GM12878 (cell line): ENCODE measurements around the gene SHROOM3. TPM values are rescaled to one million over a fixed set of nuclear protein-coding genes. Genes with fewer than 3 reads are reported as not detected.

Experiments used
- ATAC-seq: fragments of 200-7000 bp; cut with Tn5 transposase; 3 replicates; pipeline ENCODE4 v1.9.1; 2020; ENCODE audit warnings: mild to moderate bottlenecking, moderate library complexity
- BruUV-seq: library from RNA; stranded (reverse); fragments of 400-500 nt; replicated peaks from 2 replicates; lab custom pipeline; 2021; lab: Mats Ljungman, UMichigan
- CTCF ChIA-PET: fragments of 300-600 bp; sonication (Branson Sonifier 250); formaldehyde crosslinking; extraction: SDS; loops from one replicate; lab custom pipeline; 2021; ENCODE audit warnings: inconsistent platforms; lab: Yijun Ruan, JAX
- POLR2A ChIA-PET: fragments of 350-600 bp; formaldehyde crosslinking; extraction: SDS; loops from one replicate; lab custom pipeline; 2021; ENCODE audit warnings: inconsistent platforms; lab: Charles Lee
- RAD21 ChIA-PET: fragments of 300-600 bp; sonication (Branson Sonifier 250); formaldehyde crosslinking; loops from one replicate; lab custom pipeline; 2023; ENCODE audit warnings: antibody characterized with exemption; ENCODE audit not compliant: unreplicated experiment; lab: Charles Lee
- SMC1A ChIA-PET: fragments of 300-600 bp; sonication (Branson Sonifier 250); formaldehyde crosslinking; loops from one replicate; lab custom pipeline; 2023; ENCODE audit not compliant: unreplicated experiment, uncharacterized antibody; lab: Charles Lee
- DNase-seq: peaks from one replicate; pipeline ENCODE4 v3.0.0-alpha.2; 2011; ENCODE audit warnings: low read depth, low spot score
- FAIRE-seq: peaks from 3 replicates; lab custom pipeline; 2011; peaks lifted over from hg19 to GRCh38; lab: Jason Lieb, UNC
- H2AFZ ChIP-seq: 2 replicates; pipeline ENCODE4 v1.6.0; 2011; ENCODE audit warnings: low read depth, low read length, control low read depth; ENCODE audit not compliant: control insufficient read depth
- H3K27ac ChIP-seq: 2 replicates; pipeline ENCODE4 v1.5.1; 2011; ENCODE audit warnings: control low read depth; ENCODE audit not compliant: control insufficient read depth, insufficient read depth
- H3K27me3 ChIP-seq, 2 experiments: replicated peaks in 1 of 2; 2 replicates each; pipeline versions ENCODE4 v1.6.0 to v1.6.1; 2011; ENCODE audit warnings: low read length in 1 of 2; ENCODE audit not compliant: control insufficient read depth in 2 of 2, insufficient read depth in 2 of 2
- H3K36me3 ChIP-seq, 2 experiments: 2 replicates each; pipeline ENCODE4 v1.5.1; 2011; ENCODE audit warnings: low read length in 1 of 2; ENCODE audit not compliant: control insufficient read depth in 2 of 2, insufficient read depth in 2 of 2
- H3K4me1 ChIP-seq: 2 replicates; pipeline ENCODE4 v1.6.1; 2011; ENCODE audit warnings: mild to moderate bottlenecking, low read length, moderate library complexity, mixed read lengths; ENCODE audit not compliant: control insufficient read depth, insufficient read depth
- H3K4me2 ChIP-seq: 2 replicates; pipeline ENCODE4 v1.6.0; 2011; ENCODE audit warnings: control low read depth; ENCODE audit not compliant: control insufficient read depth, insufficient read depth
- H3K4me3 ChIP-seq: fragments of 200-600 bp; sonication (generic); 2 replicates; pipeline ENCODE4 v1.5.1; 2016
- H3K79me2 ChIP-seq: 2 replicates; pipeline ENCODE4 v1.6.0; 2011; ENCODE audit warnings: low read length; ENCODE audit not compliant: control insufficient read depth, insufficient read depth
- H3K9ac ChIP-seq: 2 replicates; pipeline ENCODE4 v1.8.0; 2011; ENCODE audit warnings: low read length, control low read depth, mixed read lengths; ENCODE audit not compliant: control insufficient read depth, insufficient read depth
- H3K9me3 ChIP-seq: replicated peaks from 3 replicates; pipeline ENCODE4 v1.5.1; 2011; ENCODE audit warnings: mild to moderate bottlenecking, low read length; ENCODE audit not compliant: control insufficient read depth, insufficient read depth
- H4K20me1 ChIP-seq: 2 replicates; pipeline ENCODE4 v1.6.0; 2011; ENCODE audit not compliant: control insufficient read depth, insufficient read depth
- ATF7 ChIP-seq: fragments of 450-650 bp; IDR thresholded peaks from 2 replicates; pipeline ENCODE4 v1.6.1; 2016; ENCODE audit warnings: low read depth, mild to moderate bottlenecking
- FOS ChIP-seq: IDR thresholded peaks from 3 replicates; pipeline ENCODE4 v1.6.1; 2011; ENCODE audit warnings: borderline replicate concordance; ENCODE audit not compliant: insufficient read length; ENCODE audit errors: extremely low read depth
- GATAD2B ChIP-seq: fragments of 450-650 bp; conservative IDR thresholded peaks from 2 replicates; pipeline ENCODE4 v1.6.1; 2017; ENCODE audit warnings: low read depth, mild to moderate bottlenecking, moderate library complexity
- KLF5 ChIP-seq: fragments of 450-650 bp; IDR thresholded peaks from 2 replicates; pipeline ENCODE4 v1.6.1; 2014; ENCODE audit warnings: mild to moderate bottlenecking; ENCODE audit not compliant: partially characterized antibody
- MEF2B ChIP-seq: fragments of 450-650 bp; IDR thresholded peaks from 2 replicates; pipeline ENCODE4 v1.6.1; 2018; ENCODE audit warnings: mild to moderate bottlenecking, moderate library complexity; ENCODE audit not compliant: partially characterized antibody, poor library complexity, severe bottlenecking
- SIN3A ChIP-seq: IDR thresholded peaks from 2 replicates; pipeline ENCODE4 v1.6.1; 2012; ENCODE audit warnings: low read depth, low read length, improper control_type of control experiment
- SMAD1 ChIP-seq: fragments of 450-650 bp; IDR thresholded peaks from 2 replicates; pipeline ENCODE4 v1.6.1; 2018; ENCODE audit warnings: mild to moderate bottlenecking, low read depth; ENCODE audit not compliant: partially characterized antibody
- SUZ12 ChIP-seq: fragments of 200-600 bp; sonication (generic); IDR thresholded peaks from one replicate; pipeline ENCODE4 v1.6.1; 2018; ENCODE audit warnings: antibody characterized with exemption, mild to moderate bottlenecking; ENCODE audit not compliant: unreplicated experiment
- YBX1 ChIP-seq: fragments of 450-650 bp; IDR thresholded peaks from 2 replicates; pipeline ENCODE4 v1.6.1; 2016; ENCODE audit warnings: antibody characterized with exemption
- ZBED1 ChIP-seq: IDR thresholded peaks from 2 replicates; pipeline ENCODE4 v1.6.1; 2016; ENCODE audit warnings: borderline replicate concordance
- ZNF24 ChIP-seq: fragments of 450-650 bp; IDR thresholded peaks from 2 replicates; pipeline ENCODE4 v1.6.1; 2017; ENCODE audit warnings: antibody characterized with exemption, mild to moderate bottlenecking
- ZNF384 ChIP-seq: IDR thresholded peaks from 2 replicates; pipeline ENCODE4 v1.6.1; 2012; ENCODE audit warnings: low read depth, mild to moderate bottlenecking, low read length, improper control_type of control experiment, borderline replicate concordance
- WGBS: methylation state at CpG from one replicate; pipeline ENCODE4 v1.1.6; 2016; ENCODE audit warnings: low lambda C conversion rate; ENCODE audit not compliant: insufficient replicate concordance, insufficient coverage; ENCODE audit errors: missing lambda C conversion rate; 5-methylcytosine and 5-hydroxymethylcytosine counted together
- in situ Hi-C: fragments of 300-500 bp; cut with MboI; formaldehyde crosslinking; loops from 9 replicates; pipeline ENCODE4 v1.14.3; 2018; ENCODE audit warnings: mixed read lengths
- intact Hi-C: fragments of 100-400 bp; cut with micrococcal nuclease; formaldehyde crosslinking; loops from one replicate; pipeline ENCODE4 v1.14.2; 2022; ENCODE audit not compliant: unreplicated experiment
- polyA plus RNA-seq, 11 experiments: library from polyadenylated mRNA; depleted of rRNA in 4 of 11; unstranded in 6 of 11; stranded (reverse) in 5 of 11; fragments of >200 nt; fragmentation: Nextera tagmentation in 4 of 11; fragmentation: Illumina TruSeq in 1 of 11; extraction: Ambion mirVana in 4 of 11; extraction: Trizol in 1 of 11; gene quantifications; 1 replicate in 1 of 11; 2 replicates in 10 of 11; pipeline versions ENCODE4 v1.2.1 to v1.2.3, GENCODE V29; 2011 to 2016; ENCODE audit warnings: inconsistent platforms in 2 of 11, missing spikeins in 2 of 11, low read depth in 1 of 11
- total RNA-seq, 4 experiments: library from RNA; depleted of rRNA in 3 of 4; stranded (reverse); fragments of >200 nt in 3 of 4; fragmentation: Illumina TruSeq in 1 of 4; extraction: Trizol in 1 of 4; gene quantifications; 2 replicates each; pipeline versions ENCODE4 v1.2.1 to v1.2.3, GENCODE V29; 2013 to 2021
- TF ChIP-seq, protein P1 (sequence below): fragments of 450-650 bp; IDR thresholded peaks from 2 replicates; pipeline ENCODE4 v1.6.1; 2014; ENCODE audit warnings: mild to moderate bottlenecking
- TF ChIP-seq, protein P2 (sequence below): fragments of 450-650 bp; IDR thresholded peaks from 2 replicates; pipeline ENCODE4 v1.6.1; 2017; ENCODE audit warnings: mild to moderate bottlenecking, moderate library complexity

The SHROOM3 gene
- total and polyA plus RNA-seq, 10 of the 15 experiments (the other 5 are each of a cell fraction or from before 2014, with no cell fraction given): under 0.01 to 0.29 (median 0.08) TPM; not detected in 1

DNA sequence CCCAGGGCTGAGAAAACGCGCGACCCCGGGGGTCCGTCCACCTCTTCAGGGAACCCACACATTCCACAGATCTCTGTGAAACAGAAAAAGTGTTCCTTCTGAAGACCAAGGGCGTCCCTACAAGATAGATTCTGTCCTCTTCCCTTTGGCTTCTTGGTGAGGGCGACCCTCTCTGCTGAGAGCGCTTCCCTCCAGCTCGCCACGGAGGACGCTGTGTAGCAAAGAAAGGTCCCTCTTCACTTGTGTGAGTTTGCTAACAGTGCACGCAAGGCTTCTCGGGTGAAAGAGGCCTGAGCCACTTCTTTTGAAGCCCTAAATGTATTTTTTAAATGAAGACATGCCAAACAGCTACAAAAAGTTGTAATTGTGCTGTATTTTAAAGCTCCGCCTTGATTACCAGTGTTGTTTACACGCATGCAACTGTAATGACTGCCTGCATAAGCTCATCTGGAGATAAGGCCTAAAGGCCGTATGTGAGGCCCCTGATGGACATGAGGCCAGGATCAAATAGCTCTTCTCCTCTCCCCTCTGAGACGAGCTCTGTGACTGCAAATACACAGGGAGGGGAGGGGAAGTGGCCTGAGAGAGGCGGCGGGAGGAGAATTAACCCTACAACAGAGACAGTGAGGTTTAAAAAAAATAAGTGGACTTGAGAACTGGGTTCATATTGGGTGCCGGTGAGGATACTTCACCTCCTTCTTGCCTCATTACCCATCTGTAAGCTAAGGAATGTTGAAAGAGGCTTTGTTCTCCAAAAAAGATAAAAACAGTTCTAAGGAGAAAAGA is 367.4 kb downstream of the SHROOM3 start:
- Histone ChIP-seq H3K27me3 (no peaks in the 10 kb centered on the region), H3K4me1 (no peaks in the 10 kb centered on the region), H3K9ac (no peak overlapping the region), H3K9me3 (peaks cover 9% of the 10 kb centered on the region; the same call in 1 of the 3 replicates)
- TF ChIP-seq ZNF24 (no peak), KLF5 (no peak), SUZ12 (no peak), GATAD2B (no peak), MEF2B (no peak), ATF7 (no peak), ZBED1 (no peak), SIN3A (no peak), YBX1 (no peak), FOS (no peak), ZNF384 (no peak), SMAD1 (no peak)
- TF ChIP-seq, protein P1, sequence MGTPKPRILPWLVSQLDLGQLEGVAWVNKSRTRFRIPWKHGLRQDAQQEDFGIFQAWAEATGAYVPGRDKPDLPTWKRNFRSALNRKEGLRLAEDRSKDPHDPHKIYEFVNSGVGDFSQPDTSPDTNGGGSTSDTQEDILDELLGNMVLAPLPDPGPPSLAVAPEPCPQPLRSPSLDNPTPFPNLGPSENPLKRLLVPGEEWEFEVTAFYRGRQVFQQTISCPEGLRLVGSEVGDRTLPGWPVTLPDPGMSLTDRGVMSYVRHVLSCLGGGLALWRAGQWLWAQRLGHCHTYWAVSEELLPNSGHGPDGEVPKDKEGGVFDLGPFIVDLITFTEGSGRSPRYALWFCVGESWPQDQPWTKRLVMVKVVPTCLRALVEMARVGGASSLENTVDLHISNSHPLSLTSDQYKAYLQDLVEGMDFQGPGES: no peak
- TF ChIP-seq, protein P2, sequence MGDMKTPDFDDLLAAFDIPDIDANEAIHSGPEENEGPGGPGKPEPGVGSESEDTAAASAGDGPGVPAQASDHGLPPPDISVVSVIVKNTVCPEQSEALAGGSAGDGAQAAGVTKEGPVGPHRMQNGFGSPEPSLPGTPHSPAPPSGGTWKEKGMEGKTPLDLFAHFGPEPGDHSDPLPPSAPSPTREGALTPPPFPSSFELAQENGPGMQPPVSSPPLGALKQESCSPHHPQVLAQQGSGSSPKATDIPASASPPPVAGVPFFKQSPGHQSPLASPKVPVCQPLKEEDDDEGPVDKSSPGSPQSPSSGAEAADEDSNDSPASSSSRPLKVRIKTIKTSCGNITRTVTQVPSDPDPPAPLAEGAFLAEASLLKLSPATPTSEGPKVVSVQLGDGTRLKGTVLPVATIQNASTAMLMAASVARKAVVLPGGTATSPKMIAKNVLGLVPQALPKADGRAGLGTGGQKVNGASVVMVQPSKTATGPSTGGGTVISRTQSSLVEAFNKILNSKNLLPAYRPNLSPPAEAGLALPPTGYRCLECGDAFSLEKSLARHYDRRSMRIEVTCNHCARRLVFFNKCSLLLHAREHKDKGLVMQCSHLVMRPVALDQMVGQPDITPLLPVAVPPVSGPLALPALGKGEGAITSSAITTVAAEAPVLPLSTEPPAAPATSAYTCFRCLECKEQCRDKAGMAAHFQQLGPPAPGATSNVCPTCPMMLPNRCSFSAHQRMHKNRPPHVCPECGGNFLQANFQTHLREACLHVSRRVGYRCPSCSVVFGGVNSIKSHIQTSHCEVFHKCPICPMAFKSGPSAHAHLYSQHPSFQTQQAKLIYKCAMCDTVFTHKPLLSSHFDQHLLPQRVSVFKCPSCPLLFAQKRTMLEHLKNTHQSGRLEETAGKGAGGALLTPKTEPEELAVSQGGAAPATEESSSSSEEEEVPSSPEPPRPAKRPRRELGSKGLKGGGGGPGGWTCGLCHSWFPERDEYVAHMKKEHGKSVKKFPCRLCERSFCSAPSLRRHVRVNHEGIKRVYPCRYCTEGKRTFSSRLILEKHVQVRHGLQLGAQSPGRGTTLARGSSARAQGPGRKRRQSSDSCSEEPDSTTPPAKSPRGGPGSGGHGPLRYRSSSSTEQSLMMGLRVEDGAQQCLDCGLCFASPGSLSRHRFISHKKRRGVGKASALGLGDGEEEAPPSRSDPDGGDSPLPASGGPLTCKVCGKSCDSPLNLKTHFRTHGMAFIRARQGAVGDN: no peak
- TF ChIP-seq, all 136 proteins: peak for 0
- Histone ChIP-seq H3K36me3 (no peaks in the 10 kb centered on the region), H3K79me2 (no peaks in the 10 kb centered on the region), H4K20me1 (no peaks in the 10 kb centered on the region), H3K4me3 (no peak overlapping the region), H3K4me2 (no peak overlapping the region), H3K27ac (no peak overlapping the region), H2AFZ (no peak overlapping the region)
- intact Hi-C loops: no loop called here
- ChIA-PET POLR2A (no interaction called here), RAD21 (no interaction called here), SMC1A (no interaction called here), CTCF (no interaction called here)
- no TSS peak for BruUV-seq
- FAIRE-seq (no peak), ATAC-seq (no peak), DNase-seq (no peak)
- in situ Hi-C loops: no loop called here
- WGBS: 92% methylated on average over 20 of the region's 20 CpGs
